ENCODE results near the gene ERCC5.

GRCh38 chr13:102805680-102806079 is 40.2 kb upstream of the ERCC5 start:
- TF ChIP-seq POLR2A (IDR thresholded peaks at IDR 0.05; ENCODE audit: low read depth, low read length) = no peak
- no peak for TF ChIP-seq POLR2AphosphoS5 (IDR thresholded peaks at IDR 0.05; ENCODE audit: low read depth, low read length)
- TF ChIP-seq PAX5 (IDR thresholded peaks at IDR 0.05; ENCODE audit: insufficient read depth, low read length, severe bottlenecking) = no peak

Measured in GM12891 (cell line).